ENCODE data around the gene ZC3H11A. TPM values are rescaled to one million over a fixed set of nuclear protein-coding genes. Genes with fewer than 3 reads are reported as not detected.

The ZC3H11A gene
- total RNA-seq, 4 donors from 2014 or later = 99.8 to 153 (median 110) TPM

DNA sequence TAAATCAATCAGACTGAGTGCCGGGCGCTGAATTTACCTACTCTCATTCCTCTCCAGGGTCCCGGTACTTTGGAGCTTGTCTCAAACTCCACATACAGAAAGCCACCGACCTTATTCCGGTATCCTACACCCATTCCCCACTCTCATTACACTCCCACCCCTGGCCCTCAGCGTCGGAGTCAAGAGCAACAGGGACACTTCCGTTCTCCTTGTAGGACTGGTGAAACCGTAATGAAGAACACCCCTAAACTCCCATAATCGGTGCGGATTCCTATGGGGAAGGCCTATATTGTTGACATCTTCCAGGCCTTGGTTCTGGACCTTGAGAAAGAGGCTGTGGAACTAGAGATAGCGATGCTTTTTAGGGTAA lies 798 bp downstream of the ZC3H11A start:
- DNase-seq (ENCODE audit: low spot score in 2 of 2) = peak in 1 of 2 donors; percentile 67
- H3K4me1 ChIP-seq = peaks cover 53% of the 10 kb centered on the region
- H3K4me3 ChIP-seq = peak overlapping the region; percentile 90
- H3K9me3 ChIP-seq = no peaks in the 10 kb centered on the region
- TF ChIP-seq POLR2A (IDR thresholded peaks at IDR 0.05) (no peak), EP300 (IDR thresholded peaks at IDR 0.05) (no peak), POLR2AphosphoS5 (IDR thresholded peaks at IDR 0.05) (no peak)
- TF ChIP-seq, protein P1, sequence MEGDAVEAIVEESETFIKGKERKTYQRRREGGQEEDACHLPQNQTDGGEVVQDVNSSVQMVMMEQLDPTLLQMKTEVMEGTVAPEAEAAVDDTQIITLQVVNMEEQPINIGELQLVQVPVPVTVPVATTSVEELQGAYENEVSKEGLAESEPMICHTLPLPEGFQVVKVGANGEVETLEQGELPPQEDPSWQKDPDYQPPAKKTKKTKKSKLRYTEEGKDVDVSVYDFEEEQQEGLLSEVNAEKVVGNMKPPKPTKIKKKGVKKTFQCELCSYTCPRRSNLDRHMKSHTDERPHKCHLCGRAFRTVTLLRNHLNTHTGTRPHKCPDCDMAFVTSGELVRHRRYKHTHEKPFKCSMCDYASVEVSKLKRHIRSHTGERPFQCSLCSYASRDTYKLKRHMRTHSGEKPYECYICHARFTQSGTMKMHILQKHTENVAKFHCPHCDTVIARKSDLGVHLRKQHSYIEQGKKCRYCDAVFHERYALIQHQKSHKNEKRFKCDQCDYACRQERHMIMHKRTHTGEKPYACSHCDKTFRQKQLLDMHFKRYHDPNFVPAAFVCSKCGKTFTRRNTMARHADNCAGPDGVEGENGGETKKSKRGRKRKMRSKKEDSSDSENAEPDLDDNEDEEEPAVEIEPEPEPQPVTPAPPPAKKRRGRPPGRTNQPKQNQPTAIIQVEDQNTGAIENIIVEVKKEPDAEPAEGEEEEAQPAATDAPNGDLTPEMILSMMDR (IDR thresholded peaks at IDR 0.05) = no peak
- no peaks in the 10 kb centered on the region for H3K27me3 ChIP-seq
- H3K27ac ChIP-seq = peak overlapping the region; percentile 98
- peaks cover 4% of the 10 kb centered on the region for H3K36me3 ChIP-seq
- WGBS = 1% methylated on average over 12 of the region's 12 CpGs

- 62% methylated on average over 2 of the region's 2 CpGs for WGBS
- no peak for DNase-seq (ENCODE audit: low spot score in 2 of 2)
- no peaks in the 10 kb centered on the region for H3K27me3 ChIP-seq
- no peaks in the 10 kb centered on the region for H3K9me3 ChIP-seq
- H3K4me3 ChIP-seq = peak overlapping the region; percentile 90
- H3K4me1 ChIP-seq = peaks cover 62% of the 10 kb centered on the region
- H3K27ac ChIP-seq = no peak overlapping the region
- TF ChIP-seq POLR2AphosphoS5 (IDR thresholded peaks at IDR 0.05) (no peak), POLR2A (IDR thresholded peaks at IDR 0.05) (no peak), EP300 (IDR thresholded peaks at IDR 0.05) (no peak)
- TF ChIP-seq, protein P1 (IDR thresholded peaks at IDR 0.05) = no peak
- H3K36me3 ChIP-seq = peaks cover 4% of the 10 kb centered on the region
Measured at GRCh38 chr1:203797216-203797615, 1.8 kb downstream of the ZC3H11A start.

DNA sequence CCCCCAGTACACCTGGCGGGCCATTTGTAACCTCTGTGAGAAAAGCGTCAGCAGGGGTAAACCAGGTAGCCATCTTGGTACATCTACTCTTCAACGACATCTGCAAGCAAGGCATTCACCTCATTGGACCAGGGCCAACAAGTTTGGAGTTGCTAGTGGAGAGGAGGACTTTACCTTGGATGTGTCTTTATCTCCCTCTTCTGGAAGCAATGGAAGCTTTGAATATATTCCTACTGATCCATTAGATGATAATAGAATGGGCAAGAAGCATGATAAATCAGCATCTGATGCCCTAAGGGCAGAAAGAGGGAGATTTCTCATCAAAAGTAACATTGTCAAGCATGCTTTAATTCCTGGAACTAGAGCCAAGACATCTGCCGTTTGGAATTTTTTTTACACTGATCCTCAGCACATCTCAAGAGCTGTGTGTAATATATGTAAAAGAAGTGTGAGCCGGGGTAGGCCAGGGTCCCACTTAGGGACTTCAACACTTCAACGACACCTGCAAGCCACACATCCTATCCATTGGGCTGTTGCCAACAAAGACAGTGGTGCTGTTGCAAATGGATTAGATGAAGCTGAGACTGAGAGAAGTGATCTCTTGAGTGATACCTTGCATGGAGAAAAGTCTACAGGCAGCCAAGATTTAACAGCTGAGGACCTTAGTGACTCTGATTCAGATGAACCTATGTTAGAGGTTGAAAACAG lies 2.7 kb downstream of the ZC3H11A start:
- no peak for TF ChIP-seq POLR2AphosphoS5 (IDR thresholded peaks at IDR 0.05)
- TF ChIP-seq, protein P1 (IDR thresholded peaks at IDR 0.05) = peak in 1 of 2 donors; percentile 18
- H3K4me1 ChIP-seq = peaks cover 67% of the 10 kb centered on the region
- no peaks in the 10 kb centered on the region for H3K27me3 ChIP-seq
- H3K9me3 ChIP-seq = no peaks in the 10 kb centered on the region
- H3K4me3 ChIP-seq = peak overlapping the region; percentile 90
- 49% methylated on average over 6 of the region's 6 CpGs for WGBS
- peaks cover 7% of the 10 kb centered on the region for H3K36me3 ChIP-seq
- H3K27ac ChIP-seq = no peak overlapping the region
- no peak for DNase-seq (ENCODE audit: low spot score in 2 of 2)

DNA sequence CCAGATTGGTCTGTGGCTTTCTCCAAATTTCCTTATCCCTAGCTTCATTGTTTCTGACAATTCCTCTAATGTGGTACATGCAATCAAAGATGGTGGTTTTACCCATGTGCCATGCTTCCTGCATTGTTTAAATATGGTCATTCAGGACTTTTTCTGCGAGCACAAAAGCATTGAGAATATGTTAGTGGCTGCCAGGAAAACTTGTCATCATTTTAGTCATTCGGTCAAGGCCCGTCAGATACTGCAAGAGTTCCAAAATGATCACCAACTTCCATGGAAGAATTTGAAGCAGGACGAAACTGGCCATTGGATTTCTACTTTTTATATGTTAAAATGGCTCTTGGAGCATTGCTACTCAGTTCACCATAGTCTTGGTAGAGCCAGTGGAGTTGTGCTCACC lies 3.7 kb downstream of the ZC3H11A start:
- H3K4me3 ChIP-seq = no peak overlapping the region
- DNase-seq (ENCODE audit: low spot score in 2 of 2) = no peak
- TF ChIP-seq POLR2A (IDR thresholded peaks at IDR 0.05) (no peak), POLR2AphosphoS5 (IDR thresholded peaks at IDR 0.05) (no peak), EP300 (IDR thresholded peaks at IDR 0.05) (no peak)
- TF ChIP-seq, protein P1 (IDR thresholded peaks at IDR 0.05) = no peak
- peaks cover 13% of the 10 kb centered on the region for H3K36me3 ChIP-seq
- WGBS = 78% methylated on average over 4 of the region's 4 CpGs
- peaks cover 73% of the 10 kb centered on the region for H3K4me1 ChIP-seq
- H3K27ac ChIP-seq = no peak overlapping the region
- no peaks in the 10 kb centered on the region for H3K9me3 ChIP-seq
- no peaks in the 10 kb centered on the region for H3K27me3 ChIP-seq

DNA sequence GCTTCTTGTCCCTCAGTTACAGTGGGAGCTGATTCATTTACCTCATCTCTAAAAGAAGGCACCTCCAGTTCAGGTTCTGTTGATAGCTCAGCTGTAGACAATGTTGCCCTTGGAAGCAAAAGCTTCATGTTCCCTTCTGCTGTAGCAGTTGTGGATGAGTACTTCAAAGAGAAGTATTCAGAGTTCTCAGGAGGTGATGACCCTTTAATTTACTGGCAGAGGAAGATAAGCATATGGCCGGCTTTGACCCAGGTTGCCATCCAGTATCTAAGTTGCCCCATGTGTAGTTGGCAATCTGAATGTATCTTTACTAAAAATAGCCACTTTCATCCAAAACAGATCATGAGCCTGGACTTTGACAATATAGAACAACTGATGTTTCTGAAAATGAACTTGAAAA lies 4.5 kb downstream of the ZC3H11A start:
- no peaks in the 10 kb centered on the region for H3K9me3 ChIP-seq
- TF ChIP-seq EP300 (IDR thresholded peaks at IDR 0.05) = no peak
- peaks cover 70% of the 10 kb centered on the region for H3K4me1 ChIP-seq
- no peaks in the 10 kb centered on the region for H3K27me3 ChIP-seq
- DNase-seq (ENCODE audit: low spot score in 2 of 2) = no peak
- WGBS = 43% methylated on average over 1 of the region's 1 CpG
- peaks cover 14% of the 10 kb centered on the region for H3K36me3 ChIP-seq
- no peak overlapping the region for H3K4me3 ChIP-seq
- no peak overlapping the region for H3K27ac ChIP-seq

DNA sequence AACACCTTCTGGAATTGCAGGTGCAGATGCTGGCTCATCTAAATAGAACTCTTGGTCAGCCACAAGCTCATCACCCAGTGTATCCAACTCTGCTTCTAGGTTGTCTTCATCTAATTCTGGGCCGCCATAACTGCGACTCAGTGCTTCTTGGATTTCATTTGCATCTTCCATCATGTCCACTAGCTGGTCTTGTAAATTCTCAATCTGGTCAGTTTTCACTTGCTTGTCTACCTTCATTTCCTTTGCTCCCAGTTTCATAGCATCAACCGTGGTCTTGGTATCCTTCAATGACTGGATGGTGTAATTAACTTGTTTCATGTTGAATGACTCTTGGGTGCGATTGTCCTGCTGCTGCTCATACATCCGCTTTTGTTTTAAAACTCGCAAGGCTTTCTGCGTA lies 10.3 kb downstream of the ZC3H11A start:
- no peaks in the 10 kb centered on the region for H3K9me3 ChIP-seq
- DNase-seq (ENCODE audit: low spot score in 2 of 2) = no peak
- peaks cover 26% of the 10 kb centered on the region for H3K4me1 ChIP-seq
- TF ChIP-seq POLR2A (IDR thresholded peaks at IDR 0.05) = no peak
- TF ChIP-seq, protein P1 (IDR thresholded peaks at IDR 0.05) = no peak
- no peak for TF ChIP-seq EP300 (IDR thresholded peaks at IDR 0.05)
- no peak for TF ChIP-seq POLR2AphosphoS5 (IDR thresholded peaks at IDR 0.05)
- peaks cover 41% of the 10 kb centered on the region for H3K36me3 ChIP-seq
- no peaks in the 10 kb centered on the region for H3K27me3 ChIP-seq
- 94% methylated on average over 7 of the region's 7 CpGs for WGBS
- no peak overlapping the region for H3K4me3 ChIP-seq
- H3K27ac ChIP-seq = no peak overlapping the region
